GM19193 (cell line): ENCODE results near the gene SERPINA9.

Experiments
- POLR2A ChIP-seq: IDR thresholded peaks from 4 replicates; pipeline ENCODE4 v1.6.1; 2011; ENCODE audit not compliant: insufficient read depth, insufficient read length; ENCODE audit errors: extremely low read depth

The SERPINA9 gene

DNA sequence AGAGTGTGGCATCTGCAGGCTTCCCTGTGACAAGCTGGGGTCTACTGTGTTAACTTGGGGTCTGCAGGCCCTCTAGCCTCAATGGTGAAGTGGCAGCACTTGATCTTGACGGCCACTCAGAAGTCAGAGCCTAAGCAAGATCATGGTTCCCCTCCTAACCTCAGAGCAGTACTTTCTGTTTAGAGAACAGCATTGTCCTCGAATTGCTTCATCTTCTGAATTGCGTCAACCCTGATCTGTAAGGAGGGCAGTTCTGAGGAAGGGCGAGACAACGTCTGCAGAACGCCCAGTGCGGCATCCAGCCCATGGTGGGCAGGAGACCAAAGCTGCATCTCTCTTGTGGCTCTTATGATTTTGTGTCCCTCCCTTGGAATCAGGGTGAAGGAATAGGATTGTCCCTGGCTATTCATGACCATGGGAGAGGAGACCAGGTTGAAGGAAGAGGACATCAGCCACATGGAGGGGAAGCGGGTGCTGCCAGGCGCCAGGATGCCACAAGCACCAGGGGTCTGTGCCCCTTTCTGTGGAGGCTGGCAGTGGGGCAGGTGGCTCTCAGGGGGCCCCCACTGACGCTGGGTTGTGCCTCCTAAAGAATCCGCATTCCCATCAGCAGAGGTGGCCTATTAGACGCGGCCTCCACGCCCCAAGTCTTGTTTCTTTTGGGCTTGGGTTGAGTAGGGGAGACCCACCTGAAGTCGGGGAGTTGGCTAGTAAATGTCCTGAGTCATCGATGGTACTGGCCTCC, 2.2 kb downstream of the SERPINA9 start:
- TF ChIP-seq POLR2A = no peak

DNA sequence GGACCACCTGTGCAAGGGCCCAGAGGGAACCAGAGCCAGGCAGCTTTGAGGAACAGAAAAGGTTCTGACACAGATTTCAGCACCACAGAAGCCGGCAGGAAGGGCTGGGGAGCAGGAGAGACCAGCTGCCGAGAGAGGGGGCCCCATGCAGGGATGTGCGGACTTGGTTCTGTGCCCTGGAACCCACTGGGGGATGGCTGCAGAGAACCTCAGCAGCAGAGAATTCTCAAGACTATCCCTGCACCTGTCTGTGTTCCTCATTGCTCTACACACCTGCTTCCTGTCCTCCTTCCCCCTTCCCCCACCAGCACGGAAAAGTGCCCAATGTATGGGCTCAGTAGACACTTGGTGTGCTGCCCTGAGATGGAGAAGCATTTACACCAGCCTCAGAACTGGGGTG, 3.2 kb downstream of the SERPINA9 start:
- no peak for TF ChIP-seq POLR2A

DNA sequence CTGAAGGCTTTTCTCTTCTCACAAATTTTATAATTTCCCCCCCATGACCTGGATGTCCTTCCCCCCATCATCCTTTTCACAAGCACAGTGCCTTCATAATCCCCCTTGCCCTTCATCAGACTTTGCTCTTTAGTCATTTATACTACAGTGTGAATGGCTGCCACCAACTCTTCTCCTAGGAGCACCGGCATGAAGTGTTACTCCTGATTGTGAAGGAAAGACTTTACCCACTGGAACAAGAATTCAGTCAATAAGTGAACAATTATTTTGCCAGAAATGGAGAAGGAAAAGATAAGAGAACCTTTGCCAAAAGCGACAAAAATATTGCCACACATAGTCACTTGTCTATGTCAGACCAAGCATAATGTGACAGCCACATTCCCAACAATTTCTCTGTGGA, 5.0 kb downstream of the SERPINA9 start:
- TF ChIP-seq POLR2A = no peak

DNA sequence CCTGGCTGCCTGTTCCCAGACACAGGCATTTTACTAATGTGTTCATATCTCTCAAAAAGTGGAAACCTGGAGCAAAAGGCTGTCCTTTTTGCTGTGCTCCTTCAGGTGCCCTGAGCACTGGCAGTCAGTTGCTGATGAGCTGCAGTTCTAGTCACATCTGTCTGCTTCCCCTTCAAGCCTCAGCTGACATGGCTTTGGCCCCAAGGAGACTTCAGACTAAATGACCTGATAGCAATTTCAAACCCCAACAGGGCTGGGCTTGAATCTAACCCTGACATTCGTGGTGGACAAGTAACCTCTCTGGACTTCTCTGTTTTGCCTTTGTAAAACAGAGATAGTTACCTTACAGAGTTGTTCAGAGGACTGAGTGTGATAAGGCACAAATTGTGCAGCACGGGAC, 5.7 kb downstream of the SERPINA9 start:
- no peak for TF ChIP-seq POLR2A

GRCh38 chr14:94469261-94469660, 6.7 kb downstream of the SERPINA9 start:
- TF ChIP-seq POLR2A = no peak

DNA sequence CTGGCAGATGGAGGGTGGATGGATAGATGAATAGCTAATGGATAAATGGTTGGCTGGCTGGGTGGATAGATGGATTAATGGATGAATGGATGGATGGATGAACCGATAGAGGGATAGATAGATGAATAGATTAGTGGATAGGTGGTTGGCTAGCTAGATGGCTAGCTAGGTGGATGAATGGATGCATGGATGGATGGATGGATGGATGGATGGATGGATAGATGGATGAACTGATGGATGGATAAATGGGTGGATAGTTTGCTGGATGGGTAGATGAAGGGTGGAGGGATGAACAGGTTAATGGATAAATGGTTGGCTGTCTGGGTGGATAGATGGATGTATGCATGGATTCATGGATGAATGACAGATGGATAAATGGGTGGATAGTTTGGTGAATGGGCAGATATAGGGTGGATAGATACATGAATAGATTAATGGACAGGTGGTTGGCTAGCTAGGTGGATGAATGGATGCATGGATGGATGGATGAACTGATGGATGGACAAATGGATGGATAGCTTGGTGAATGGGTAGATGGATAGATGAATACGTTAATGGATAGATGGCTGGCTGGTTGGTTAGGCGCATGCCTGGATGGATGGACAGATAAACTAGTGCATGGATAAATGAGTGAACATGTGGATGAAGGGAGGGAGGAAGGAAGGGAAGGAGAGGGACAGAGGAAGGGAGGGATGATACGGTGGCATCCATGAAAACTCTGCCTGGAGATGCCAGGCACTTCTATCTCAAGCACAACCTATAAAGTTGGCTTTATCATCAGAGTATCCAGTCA, 8.1 kb downstream of the SERPINA9 start:
- TF ChIP-seq POLR2A = no peak

- TF ChIP-seq POLR2A = no peak
Observed at GRCh38 chr14:94466706-94467370, 9.2 kb downstream of the SERPINA9 start.

DNA sequence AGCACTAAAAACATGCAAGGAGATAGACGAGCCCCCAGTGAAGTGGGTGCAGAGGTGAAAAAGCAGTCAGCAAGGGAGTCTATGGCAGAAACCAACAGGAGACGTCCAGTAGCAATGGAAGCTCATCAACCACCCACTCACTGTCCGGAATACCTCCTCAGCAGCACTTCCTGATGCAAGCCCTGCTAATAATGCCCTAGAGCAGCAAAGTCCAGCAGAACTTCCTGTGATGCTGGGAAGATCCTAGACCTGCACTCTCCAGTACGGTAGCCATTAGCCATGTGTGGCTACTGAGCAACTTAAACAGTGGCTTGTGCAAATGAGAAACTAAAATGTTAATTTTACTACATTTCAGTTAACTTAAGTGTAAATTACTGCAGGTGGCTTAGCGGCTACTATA, 11.0 kb downstream of the SERPINA9 start:
- TF ChIP-seq POLR2A = no peak

GRCh38 chr14:94464290-94464689, 11.7 kb downstream of the SERPINA9 start:
- TF ChIP-seq POLR2A = no peak

GRCh38 chr14:94462763-94463572, 13.0 kb downstream of the SERPINA9 start:
- TF ChIP-seq POLR2A = no peak

- no peak for TF ChIP-seq POLR2A
Observed at GRCh38 chr14:94462219-94462551, 13.8 kb downstream of the SERPINA9 start.

DNA sequence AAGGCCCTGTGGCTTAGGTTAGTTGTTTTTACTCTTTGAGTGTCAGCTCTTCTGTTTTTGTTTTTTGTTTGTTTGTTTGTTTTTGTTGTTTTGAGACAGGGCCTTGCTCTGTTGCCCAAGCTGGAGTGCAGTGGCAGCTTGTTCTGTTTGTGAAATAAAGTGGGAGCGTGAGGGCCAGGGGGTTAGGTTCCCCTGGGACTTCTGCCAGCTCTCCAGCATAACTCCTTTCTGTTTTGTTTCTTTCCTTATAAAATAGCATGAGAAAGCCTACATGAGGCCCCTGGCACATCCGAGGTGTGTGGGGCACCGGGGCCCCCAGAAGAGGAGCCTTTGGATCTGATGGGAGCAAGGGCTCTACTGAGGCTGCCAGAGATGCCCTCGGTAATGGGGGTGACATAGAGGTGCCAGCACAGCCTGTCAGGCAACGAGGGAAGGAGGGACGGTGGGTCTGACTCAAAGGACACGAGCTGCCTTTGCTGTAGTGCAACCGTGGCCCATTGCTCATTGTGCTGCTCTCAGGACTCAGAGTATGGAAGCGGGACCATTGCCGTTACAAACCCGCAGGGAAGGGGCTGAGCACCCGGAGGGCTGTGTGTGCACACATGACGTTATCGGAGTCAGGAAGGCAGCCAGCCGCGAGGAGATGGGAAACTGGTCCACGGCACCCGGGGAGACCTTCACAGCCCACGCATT, 14.3 kb downstream of the SERPINA9 start:
- TF ChIP-seq POLR2A = no peak

- no peak for TF ChIP-seq POLR2A
Observed at GRCh38 chr14:94460631-94461416, 15.2 kb downstream of the SERPINA9 start.
